Neural cell (in vitro differentiated cells): ENCODE data around the gene PKNOX2.

Experiments used
- EP300 ChIP-seq: fragments of 450-650 bp; conservative IDR thresholded peaks from 2 replicates; pipeline ENCODE4 v1.6.1; 2014; ENCODE audit warnings: antibody characterized with exemption, mild to moderate bottlenecking, moderate library complexity; ENCODE audit not compliant: poor library complexity, severe bottlenecking
- POLR2AphosphoS5 ChIP-seq: IDR thresholded peaks from 2 replicates; pipeline ENCODE4 v1.6.1; 2012
- REST ChIP-seq: IDR thresholded peaks from 2 replicates; pipeline ENCODE4 v1.6.1; 2012; ENCODE audit warnings: borderline replicate concordance
- SMC3 ChIP-seq: fragments of 450-650 bp; conservative IDR thresholded peaks from 2 replicates; pipeline ENCODE4 v1.6.1; 2014; ENCODE audit warnings: antibody characterized with exemption, mild to moderate bottlenecking, moderate library complexity; ENCODE audit not compliant: poor library complexity
- TAF1 ChIP-seq: IDR thresholded peaks from 2 replicates; pipeline ENCODE4 v1.6.1; 2012; ENCODE audit warnings: low read depth
- TF ChIP-seq, protein P1 (sequence below): fragments of 450-650 bp; IDR thresholded peaks from 2 replicates; pipeline ENCODE4 v1.5.1; 2014; ENCODE audit warnings: antibody characterized with exemption, mild to moderate bottlenecking, moderate library complexity; ENCODE audit not compliant: poor library complexity, severe bottlenecking

DNA sequence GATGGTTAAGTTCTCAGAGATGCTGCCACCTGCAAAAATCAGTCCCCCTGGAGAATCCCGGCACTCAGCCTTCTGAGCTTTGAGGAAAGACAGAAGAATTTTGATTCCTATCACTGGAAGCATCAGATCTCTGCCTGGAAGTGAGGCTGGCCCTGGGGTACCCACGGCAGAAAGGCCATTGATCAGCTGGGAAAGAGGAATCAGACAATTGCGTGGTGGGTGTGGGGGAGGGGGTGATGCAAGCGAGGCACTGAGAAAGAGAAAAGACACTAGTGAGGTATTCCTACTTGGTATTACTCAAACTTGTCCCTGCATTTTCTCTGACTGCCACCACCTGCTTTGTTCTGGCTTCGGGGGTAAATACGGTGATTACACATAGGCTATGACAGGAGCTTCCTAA lies 235.4 kb downstream of the PKNOX2 start:
- TF ChIP-seq REST (no peak), SMC3 (no peak), TAF1 (no peak), EP300 (no peak), POLR2AphosphoS5 (no peak)
- TF ChIP-seq, protein P1, sequence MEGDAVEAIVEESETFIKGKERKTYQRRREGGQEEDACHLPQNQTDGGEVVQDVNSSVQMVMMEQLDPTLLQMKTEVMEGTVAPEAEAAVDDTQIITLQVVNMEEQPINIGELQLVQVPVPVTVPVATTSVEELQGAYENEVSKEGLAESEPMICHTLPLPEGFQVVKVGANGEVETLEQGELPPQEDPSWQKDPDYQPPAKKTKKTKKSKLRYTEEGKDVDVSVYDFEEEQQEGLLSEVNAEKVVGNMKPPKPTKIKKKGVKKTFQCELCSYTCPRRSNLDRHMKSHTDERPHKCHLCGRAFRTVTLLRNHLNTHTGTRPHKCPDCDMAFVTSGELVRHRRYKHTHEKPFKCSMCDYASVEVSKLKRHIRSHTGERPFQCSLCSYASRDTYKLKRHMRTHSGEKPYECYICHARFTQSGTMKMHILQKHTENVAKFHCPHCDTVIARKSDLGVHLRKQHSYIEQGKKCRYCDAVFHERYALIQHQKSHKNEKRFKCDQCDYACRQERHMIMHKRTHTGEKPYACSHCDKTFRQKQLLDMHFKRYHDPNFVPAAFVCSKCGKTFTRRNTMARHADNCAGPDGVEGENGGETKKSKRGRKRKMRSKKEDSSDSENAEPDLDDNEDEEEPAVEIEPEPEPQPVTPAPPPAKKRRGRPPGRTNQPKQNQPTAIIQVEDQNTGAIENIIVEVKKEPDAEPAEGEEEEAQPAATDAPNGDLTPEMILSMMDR = no peak
